ENCODE results near the gene RICTOR. TPM values are rescaled to one million over a fixed set of nuclear protein-coding genes. Genes with fewer than 3 reads are reported as not detected.

The RICTOR gene, protein sequence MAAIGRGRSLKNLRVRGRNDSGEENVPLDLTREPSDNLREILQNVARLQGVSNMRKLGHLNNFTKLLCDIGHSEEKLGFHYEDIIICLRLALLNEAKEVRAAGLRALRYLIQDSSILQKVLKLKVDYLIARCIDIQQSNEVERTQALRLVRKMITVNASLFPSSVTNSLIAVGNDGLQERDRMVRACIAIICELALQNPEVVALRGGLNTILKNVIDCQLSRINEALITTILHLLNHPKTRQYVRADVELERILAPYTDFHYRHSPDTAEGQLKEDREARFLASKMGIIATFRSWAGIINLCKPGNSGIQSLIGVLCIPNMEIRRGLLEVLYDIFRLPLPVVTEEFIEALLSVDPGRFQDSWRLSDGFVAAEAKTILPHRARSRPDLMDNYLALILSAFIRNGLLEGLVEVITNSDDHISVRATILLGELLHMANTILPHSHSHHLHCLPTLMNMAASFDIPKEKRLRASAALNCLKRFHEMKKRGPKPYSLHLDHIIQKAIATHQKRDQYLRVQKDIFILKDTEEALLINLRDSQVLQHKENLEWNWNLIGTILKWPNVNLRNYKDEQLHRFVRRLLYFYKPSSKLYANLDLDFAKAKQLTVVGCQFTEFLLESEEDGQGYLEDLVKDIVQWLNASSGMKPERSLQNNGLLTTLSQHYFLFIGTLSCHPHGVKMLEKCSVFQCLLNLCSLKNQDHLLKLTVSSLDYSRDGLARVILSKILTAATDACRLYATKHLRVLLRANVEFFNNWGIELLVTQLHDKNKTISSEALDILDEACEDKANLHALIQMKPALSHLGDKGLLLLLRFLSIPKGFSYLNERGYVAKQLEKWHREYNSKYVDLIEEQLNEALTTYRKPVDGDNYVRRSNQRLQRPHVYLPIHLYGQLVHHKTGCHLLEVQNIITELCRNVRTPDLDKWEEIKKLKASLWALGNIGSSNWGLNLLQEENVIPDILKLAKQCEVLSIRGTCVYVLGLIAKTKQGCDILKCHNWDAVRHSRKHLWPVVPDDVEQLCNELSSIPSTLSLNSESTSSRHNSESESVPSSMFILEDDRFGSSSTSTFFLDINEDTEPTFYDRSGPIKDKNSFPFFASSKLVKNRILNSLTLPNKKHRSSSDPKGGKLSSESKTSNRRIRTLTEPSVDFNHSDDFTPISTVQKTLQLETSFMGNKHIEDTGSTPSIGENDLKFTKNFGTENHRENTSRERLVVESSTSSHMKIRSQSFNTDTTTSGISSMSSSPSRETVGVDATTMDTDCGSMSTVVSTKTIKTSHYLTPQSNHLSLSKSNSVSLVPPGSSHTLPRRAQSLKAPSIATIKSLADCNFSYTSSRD (N-terminal part only)
- total RNA-seq (25.2 and 26.3 TPM in 2 replicates), polyA plus RNA-seq (9.1 and 17.1 TPM in 2 replicates), polyA minus RNA-seq (ENCODE audit: low replicate concordance) (12.3 and 22.2 TPM in 2 replicates)
- 3.9 and 7.6 TPM in 2 replicates for polyA plus RNA-seq (2012)

DNA sequence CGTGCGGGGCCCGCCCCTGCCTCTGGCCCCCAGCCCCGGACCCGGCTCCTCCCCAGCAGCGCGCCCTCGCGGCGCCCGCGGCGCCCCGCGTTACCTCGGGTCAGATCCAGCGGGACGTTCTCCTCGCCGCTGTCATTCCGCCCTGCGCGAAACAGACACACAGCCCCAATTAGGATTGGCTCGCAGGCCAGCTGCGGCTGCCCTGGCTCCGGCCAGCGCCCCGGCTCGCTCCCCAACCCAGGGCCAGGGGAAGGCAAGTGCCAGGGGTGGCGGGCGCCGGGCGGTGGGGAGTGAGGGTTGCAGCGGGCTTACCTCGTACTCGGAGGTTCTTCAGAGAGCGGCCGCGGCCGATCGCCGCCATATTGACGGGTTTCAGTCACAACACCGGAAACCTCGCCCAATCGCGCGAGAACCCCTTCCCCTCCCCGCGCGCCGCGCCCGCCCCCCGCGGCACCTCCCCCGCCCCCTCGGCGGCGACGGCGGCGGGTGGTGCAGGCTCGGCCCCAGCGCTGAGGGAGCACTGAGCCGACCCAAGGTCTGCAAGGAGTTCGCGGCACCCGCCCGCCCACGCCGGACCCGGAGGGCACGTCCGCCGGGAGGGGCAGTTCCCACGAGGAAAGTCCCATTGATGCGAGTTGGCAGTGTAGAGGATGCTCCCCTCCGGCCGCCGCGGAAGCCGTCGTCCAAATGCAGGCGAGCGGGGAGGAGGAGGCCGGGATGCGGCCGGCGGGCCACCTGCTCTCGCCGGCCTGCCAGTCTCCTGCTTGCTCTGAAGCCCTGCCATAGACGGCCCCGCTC lies at the start of gene RICTOR:
Gene RICTOR, minus strand, starts transcription at position 383 of the 798 bp plus-strand sequence. Its CDS starts 22 bp downstream, at position 361.
- H3K9me3 ChIP-seq (ENCODE audit: control insufficient read depth, insufficient read depth, low read depth, low read length), result no peaks in the 10 kb centered on the region
- H3K4me3 ChIP-seq (replicated peaks in 1 of 4; ENCODE audit: control extremely low read depth in 1 of 4, insufficient read depth in 1 of 4, low read depth in 3 of 4, low read length in 4 of 4), result peak within 1 kb of the TSS; percentile 83 to 97 (median 92)
- no peaks in the 10 kb centered on the region for H3K36me3 ChIP-seq (ENCODE audit: control insufficient read depth, insufficient read depth, low read length)
- H3K4me1 ChIP-seq (ENCODE audit: control insufficient read depth, extremely low read depth, insufficient read depth, low read length), result peaks cover 3% of the 10 kb centered on the region
- peaks cover 41% of the 10 kb centered on the region for H3K79me2 ChIP-seq (ENCODE audit: control insufficient read depth, insufficient read depth, low read length)
- H2AFZ ChIP-seq (ENCODE audit: low read length), result peak within 1 kb of the TSS; percentile 92
- peak; percentile 82 to 84 for DNase-seq (ENCODE audit: low read depth in 2 of 2)
- no peaks in the 10 kb centered on the region for H3K27me3 ChIP-seq (ENCODE audit: control insufficient read depth, insufficient read depth, low read length)
- H4K20me1 ChIP-seq (ENCODE audit: control insufficient read depth, extremely low read depth, insufficient read depth, low read length), result no peaks in the 10 kb centered on the region
- peak within 1 kb of the TSS; percentile 79 for H3K4me2 ChIP-seq (ENCODE audit: extremely low read depth, insufficient read depth, low read length)
- H3K27ac ChIP-seq (ENCODE audit: insufficient read depth, low read length), result peak within 1 kb of the TSS; percentile 93
- TF ChIP-seq EZH2 (IDR thresholded peaks at IDR 0.05; ENCODE audit: low read length, missing control alignments), result no peak
- TF ChIP-seq, protein P1, sequence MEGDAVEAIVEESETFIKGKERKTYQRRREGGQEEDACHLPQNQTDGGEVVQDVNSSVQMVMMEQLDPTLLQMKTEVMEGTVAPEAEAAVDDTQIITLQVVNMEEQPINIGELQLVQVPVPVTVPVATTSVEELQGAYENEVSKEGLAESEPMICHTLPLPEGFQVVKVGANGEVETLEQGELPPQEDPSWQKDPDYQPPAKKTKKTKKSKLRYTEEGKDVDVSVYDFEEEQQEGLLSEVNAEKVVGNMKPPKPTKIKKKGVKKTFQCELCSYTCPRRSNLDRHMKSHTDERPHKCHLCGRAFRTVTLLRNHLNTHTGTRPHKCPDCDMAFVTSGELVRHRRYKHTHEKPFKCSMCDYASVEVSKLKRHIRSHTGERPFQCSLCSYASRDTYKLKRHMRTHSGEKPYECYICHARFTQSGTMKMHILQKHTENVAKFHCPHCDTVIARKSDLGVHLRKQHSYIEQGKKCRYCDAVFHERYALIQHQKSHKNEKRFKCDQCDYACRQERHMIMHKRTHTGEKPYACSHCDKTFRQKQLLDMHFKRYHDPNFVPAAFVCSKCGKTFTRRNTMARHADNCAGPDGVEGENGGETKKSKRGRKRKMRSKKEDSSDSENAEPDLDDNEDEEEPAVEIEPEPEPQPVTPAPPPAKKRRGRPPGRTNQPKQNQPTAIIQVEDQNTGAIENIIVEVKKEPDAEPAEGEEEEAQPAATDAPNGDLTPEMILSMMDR (conservative IDR thresholded peaks at IDR 0.05 in 1 of 2, IDR thresholded peaks at IDR 0.05 in 1 of 2; ENCODE audit: low read depth in 1 of 2, low read length in 2 of 2), result no peak
- H3K9ac ChIP-seq (ENCODE audit: insufficient read depth, low read length), result peak within 1 kb of the TSS; percentile 99

DNA sequence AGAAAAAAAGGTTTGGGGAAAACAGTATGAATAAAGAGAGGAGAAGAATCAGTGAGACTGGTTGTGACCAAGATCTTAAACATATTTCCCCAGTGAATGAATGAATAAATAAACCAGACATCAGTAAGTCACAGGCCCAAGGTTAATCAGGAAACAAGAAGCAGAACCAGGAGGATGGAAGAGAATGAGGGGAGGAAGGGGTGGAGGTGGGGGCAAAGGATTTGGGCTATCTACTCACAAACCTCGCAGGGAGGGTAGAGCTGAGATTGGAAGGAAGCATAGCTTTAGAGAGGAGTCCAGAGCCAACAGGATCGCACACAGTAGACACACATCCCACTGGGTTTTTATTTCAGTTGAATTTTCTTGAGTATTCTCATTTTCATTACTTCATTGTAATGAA lies 47.7 kb upstream of the RICTOR start:
- H3K4me1 ChIP-seq (ENCODE audit: control insufficient read depth, extremely low read depth, insufficient read depth, low read length), result no peaks in the 10 kb centered on the region
- no peak for DNase-seq (ENCODE audit: low read depth in 2 of 2)
- H3K9me3 ChIP-seq (ENCODE audit: control insufficient read depth, insufficient read depth, low read depth, low read length), result no peaks in the 10 kb centered on the region
- no peaks in the 10 kb centered on the region for H3K27me3 ChIP-seq (ENCODE audit: control insufficient read depth, insufficient read depth, low read length)
- H3K4me3 ChIP-seq (replicated peaks in 1 of 4; ENCODE audit: control extremely low read depth in 1 of 4, insufficient read depth in 1 of 4, low read depth in 3 of 4, low read length in 4 of 4), result no peak overlapping the region
- no peak overlapping the region for H3K4me2 ChIP-seq (ENCODE audit: extremely low read depth, insufficient read depth, low read length)
- no peaks in the 10 kb centered on the region for H3K36me3 ChIP-seq (ENCODE audit: control insufficient read depth, insufficient read depth, low read length)
- H3K79me2 ChIP-seq (ENCODE audit: control insufficient read depth, insufficient read depth, low read length), result no peaks in the 10 kb centered on the region
- no peak overlapping the region for H3K9ac ChIP-seq (ENCODE audit: insufficient read depth, low read length)
- no peak for TF ChIP-seq EZH2 (IDR thresholded peaks at IDR 0.05; ENCODE audit: low read length, missing control alignments)
- TF ChIP-seq, protein P1 (conservative IDR thresholded peaks at IDR 0.05 in 1 of 2, IDR thresholded peaks at IDR 0.05 in 1 of 2; ENCODE audit: low read depth in 1 of 2, low read length in 2 of 2), result no peak
- no peaks in the 10 kb centered on the region for H4K20me1 ChIP-seq (ENCODE audit: control insufficient read depth, extremely low read depth, insufficient read depth, low read length)
- H3K27ac ChIP-seq (ENCODE audit: insufficient read depth, low read length), result no peak overlapping the region
- H2AFZ ChIP-seq (ENCODE audit: low read length), result peak overlapping the region; percentile 3
